Measurements from ENCODE around the gene TFAP2E. TPM values are rescaled to one million over a fixed set of nuclear protein-coding genes. Genes with fewer than 3 reads are reported as not detected.
"Not testable (repeated sequence)": the region's sequence is repeated elsewhere in the genome, so short reads cannot be mapped to it uniquely, and the experiment has no call there.

The TFAP2E gene
- polyA plus RNA-seq, 4 donors = 0.64 to 1.4 TPM; not detected in 2

DNA sequence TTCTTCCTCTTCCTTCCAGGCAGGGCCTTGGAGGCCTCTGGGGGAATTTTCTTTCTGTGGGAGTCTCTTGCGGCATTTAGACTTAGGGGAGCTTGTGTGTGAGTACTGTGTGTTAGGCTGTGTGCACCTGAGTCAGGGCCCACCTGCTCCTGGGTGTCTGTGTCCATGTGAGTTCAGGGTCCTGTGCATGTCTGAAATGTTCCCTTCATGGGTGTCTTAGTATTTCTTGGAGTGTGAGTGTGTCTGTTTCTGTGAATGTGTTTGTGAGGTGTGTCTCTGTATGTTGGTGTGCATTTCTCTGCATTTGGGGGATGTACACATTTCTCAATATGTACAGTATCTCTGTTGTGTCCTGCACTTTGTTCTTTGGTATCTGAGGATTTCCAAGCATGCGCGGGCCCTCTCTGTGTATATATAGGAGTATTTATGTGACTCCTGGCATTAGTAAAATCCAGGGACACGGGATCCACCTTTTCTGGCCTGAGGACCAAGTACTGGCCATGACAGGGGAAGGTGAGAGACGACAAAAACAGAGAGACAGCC lies 2.4 kb downstream of the TFAP2E start:
- no peak for FAIRE-seq
- Histone ChIP-seq H3K9me3 (ENCODE audit: control insufficient read depth in 2 of 2, insufficient read depth in 1 of 2, low read depth in 1 of 2, low read length in 1 of 2) (no peaks in the 10 kb centered on the region), H3K4me1 (ENCODE audit: control insufficient read depth in 3 of 3, insufficient read depth in 2 of 3, low read depth in 1 of 3, low read length in 2 of 3) (peaks cover 0 to 32% (median 2%) of the 10 kb centered on the region in 3 donors), H3K4me3 (ENCODE audit: low read depth in 1 of 3, low read length in 3 of 3) (no peak overlapping the region), H3K36me3 (ENCODE audit: control insufficient read depth in 3 of 3, insufficient read depth in 2 of 3, low read depth in 1 of 3, low read length in 3 of 3) (no peaks in the 10 kb centered on the region), H3K27me3 (ENCODE audit: control insufficient read depth in 3 of 3, insufficient read depth in 3 of 3, low read length in 3 of 3) (peaks cover 0 to 75% (median 15%) of the 10 kb centered on the region in 3 donors), H3K27ac (ENCODE audit: low read depth in 1 of 3, low read length in 2 of 3) (no peak overlapping the region)
- WGBS, 3 donors = 78 to 90% (median 83%) methylated on average over 5 of the region's 5 CpGs
- DNase-seq = peak in 1 of 2 donors; percentile 40

DNA sequence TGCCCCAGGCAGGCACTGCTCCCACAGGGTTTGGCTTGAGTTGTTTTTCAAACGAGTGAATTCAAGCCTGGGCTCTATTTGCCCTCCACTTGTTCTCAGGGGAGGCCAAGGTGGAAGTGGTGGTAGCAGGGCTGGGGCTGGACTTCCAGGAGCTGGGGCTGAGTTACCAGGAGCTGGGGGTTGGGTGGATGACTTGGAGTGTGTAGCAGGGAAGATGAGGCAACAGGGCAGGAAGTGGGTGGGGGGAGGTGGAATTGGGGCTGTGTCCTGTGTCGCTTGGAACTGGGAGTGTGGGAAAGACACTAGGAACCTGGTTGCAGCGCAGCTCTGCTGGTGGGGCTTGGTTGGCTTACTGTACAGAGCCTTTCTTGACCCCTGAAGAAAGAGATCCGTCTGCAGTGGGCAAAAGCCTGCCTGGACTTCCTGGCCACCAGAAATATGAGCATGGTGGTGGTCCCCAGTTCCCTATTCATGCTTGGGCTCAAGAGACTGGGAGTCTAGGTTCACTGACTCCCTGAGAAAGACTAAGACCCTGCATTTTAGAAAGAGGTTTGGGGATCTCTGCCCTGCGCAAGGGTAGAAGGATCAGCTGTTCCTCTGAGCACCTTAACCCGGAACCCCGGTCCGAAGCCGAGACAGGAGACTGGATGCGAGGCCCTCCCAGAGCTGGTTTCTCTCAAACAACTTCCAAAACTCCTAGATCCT lies 3.1 kb downstream of the TFAP2E start:
- DNase-seq = peak in 1 of 2 donors; percentile 19
- peaks cover 0 to 32% (median 2%) of the 10 kb centered on the region in 3 donors for H3K4me1 ChIP-seq (ENCODE audit: control insufficient read depth in 3 of 3, insufficient read depth in 2 of 3, low read depth in 1 of 3, low read length in 2 of 3)
- H3K27me3 ChIP-seq (ENCODE audit: control insufficient read depth in 3 of 3, insufficient read depth in 3 of 3, low read length in 3 of 3) = peaks cover 0 to 67% (median 14%) of the 10 kb centered on the region in 3 donors
- FAIRE-seq = no peak
- H3K27ac ChIP-seq (ENCODE audit: low read depth in 1 of 3, low read length in 2 of 3) = no peak overlapping the region
- H3K9me3 ChIP-seq (ENCODE audit: control insufficient read depth in 2 of 2, insufficient read depth in 1 of 2, low read depth in 1 of 2, low read length in 1 of 2) = no peaks in the 10 kb centered on the region
- H3K36me3 ChIP-seq (ENCODE audit: control insufficient read depth in 3 of 3, insufficient read depth in 2 of 3, low read depth in 1 of 3, low read length in 3 of 3) = no peaks in the 10 kb centered on the region
- 69 to 86% (median 84%) methylated on average over 10 of the region's 10 CpGs for WGBS, 3 donors
- H3K4me3 ChIP-seq (ENCODE audit: low read depth in 1 of 3, low read length in 3 of 3) = no peak overlapping the region

DNA sequence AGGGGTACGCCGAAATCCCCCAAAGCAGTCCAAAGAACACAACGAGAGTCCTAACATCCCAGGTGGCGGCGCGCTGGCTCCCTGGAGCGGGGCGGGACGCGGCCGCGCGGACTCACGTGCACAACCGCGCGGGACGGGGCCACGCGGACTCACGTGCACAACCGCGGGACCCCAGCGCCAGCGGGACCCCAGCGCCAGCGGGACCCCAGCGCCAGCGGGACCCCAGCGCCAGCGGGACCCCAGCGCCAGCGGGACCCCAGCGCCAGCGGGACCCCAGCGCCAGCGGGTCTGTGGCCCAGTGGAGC lies 3.6 kb downstream of the TFAP2E start:
- 27 to 56% (median 46%) methylated on average over 32 to 37 of the region's 37 CpGs for WGBS, 3 donors
- H3K27ac ChIP-seq (ENCODE audit: low read depth in 1 of 3, low read length in 2 of 3); FAIRE-seq: not testable (repeated sequence)

DNA sequence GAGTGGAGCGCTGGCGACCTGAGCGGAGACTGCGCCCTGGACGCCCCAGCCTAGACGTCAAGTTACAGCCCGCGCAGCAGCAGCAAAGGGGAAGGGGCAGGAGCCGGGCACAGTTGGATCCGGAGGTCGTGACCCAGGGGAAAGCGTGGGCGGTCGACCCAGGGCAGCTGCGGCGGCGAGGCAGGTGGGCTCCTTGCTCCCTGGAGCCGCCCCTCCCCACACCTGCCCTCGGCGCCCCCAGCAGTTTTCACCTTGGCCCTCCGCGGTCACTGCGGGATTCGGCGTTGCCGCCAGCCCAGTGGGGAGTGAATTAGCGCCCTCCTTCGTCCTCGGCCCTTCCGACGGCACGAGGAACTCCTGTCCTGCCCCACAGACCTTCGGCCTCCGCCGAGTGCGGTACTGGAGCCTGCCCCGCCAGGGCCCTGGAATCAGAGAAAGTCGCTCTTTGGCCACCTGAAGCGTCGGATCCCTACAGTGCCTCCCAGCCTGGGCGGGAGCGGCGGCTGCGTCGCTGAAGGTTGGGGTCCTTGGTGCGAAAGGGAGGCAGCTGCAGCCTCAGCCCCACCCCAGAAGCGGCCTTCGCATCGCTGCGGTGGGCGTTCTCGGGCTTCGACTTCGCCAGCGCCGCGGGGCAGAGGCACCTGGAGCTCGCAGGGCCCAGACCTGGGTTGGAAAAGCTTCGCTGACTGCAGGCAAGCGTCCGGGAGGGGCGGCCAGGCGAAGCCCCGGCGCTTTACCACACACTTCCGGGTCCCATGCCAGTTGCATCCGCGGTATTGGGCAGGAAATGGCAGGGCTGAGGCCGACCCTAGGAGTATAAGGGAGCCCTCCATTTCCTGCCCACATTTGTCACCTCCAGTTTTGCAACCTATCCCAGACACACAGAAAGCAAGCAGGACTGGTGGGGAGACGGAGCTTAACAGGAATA lies 4.2 kb downstream of the TFAP2E start:
- Histone ChIP-seq H3K27ac (ENCODE audit: low read depth in 1 of 3, low read length in 2 of 3) (no peak overlapping the region), H3K36me3 (ENCODE audit: control insufficient read depth in 3 of 3, insufficient read depth in 2 of 3, low read depth in 1 of 3, low read length in 3 of 3) (no peaks in the 10 kb centered on the region), H3K9me3 (ENCODE audit: control insufficient read depth in 2 of 2, insufficient read depth in 1 of 2, low read depth in 1 of 2, low read length in 1 of 2) (no peaks in the 10 kb centered on the region), H3K27me3 (ENCODE audit: control insufficient read depth in 3 of 3, insufficient read depth in 3 of 3, low read length in 3 of 3) (peaks cover 0 to 56% (median 9%) of the 10 kb centered on the region in 3 donors), H3K4me1 (ENCODE audit: control insufficient read depth in 3 of 3, insufficient read depth in 2 of 3, low read depth in 1 of 3, low read length in 2 of 3) (peaks cover 0 to 32% (median 2%) of the 10 kb centered on the region in 3 donors), H3K4me3 (ENCODE audit: low read depth in 1 of 3, low read length in 3 of 3) (peak overlapping the region; percentile 25 to 43 (median 30))
- WGBS, 3 donors = 9 to 18% (median 13%) methylated on average over 54 to 70 of the region's 70 CpGs
- no peak for FAIRE-seq
- peak; percentile 58 to 78 for DNase-seq

More for the DNA sequence above, 3.6 kb downstream of the TFAP2E start:
- H3K27me3 ChIP-seq (ENCODE audit: control insufficient read depth in 3 of 3, insufficient read depth in 3 of 3, low read length in 3 of 3) = peaks cover 0 to 62% (median 10%) of the 10 kb centered on the region in 3 donors
- H3K9me3 ChIP-seq (ENCODE audit: control insufficient read depth in 2 of 2, insufficient read depth in 1 of 2, low read depth in 1 of 2, low read length in 1 of 2); H3K36me3 ChIP-seq (ENCODE audit: control insufficient read depth in 3 of 3, insufficient read depth in 2 of 3, low read depth in 1 of 3, low read length in 3 of 3); H3K4me3 ChIP-seq (ENCODE audit: low read depth in 1 of 3, low read length in 3 of 3): not testable (repeated sequence)
- peak in 1 of 2 donors; percentile 37 for DNase-seq
- H3K4me1 ChIP-seq (ENCODE audit: control insufficient read depth in 3 of 3, insufficient read depth in 2 of 3, low read depth in 1 of 3, low read length in 2 of 3) = peaks cover 0 to 32% (median 2%) of the 10 kb centered on the region in 3 donors

DNA sequence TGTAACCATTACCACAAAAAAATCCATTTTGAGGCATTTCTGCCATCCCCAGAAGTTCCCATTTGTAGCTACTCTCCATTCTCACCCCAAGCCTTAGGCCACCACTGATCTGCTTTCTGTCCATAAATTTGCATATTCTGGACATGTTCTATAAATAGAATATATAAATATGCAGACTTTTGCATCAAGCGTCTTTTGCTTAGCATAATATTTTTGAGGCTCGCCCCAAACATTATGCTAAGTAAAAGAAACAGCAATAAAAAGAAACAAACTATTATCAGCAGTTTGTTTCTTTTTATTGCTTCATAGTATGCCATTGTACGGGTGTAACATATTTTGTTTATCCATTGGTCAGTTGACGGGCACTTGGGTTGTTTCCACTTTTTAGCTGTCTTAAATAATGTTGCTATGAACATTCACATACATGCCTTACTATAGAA lies 7.9 kb downstream of the TFAP2E start:
- DNase-seq = no peak
- Histone ChIP-seq H3K27me3 (ENCODE audit: control insufficient read depth in 3 of 3, insufficient read depth in 3 of 3, low read length in 3 of 3) (peaks cover 0 to 27% (median 0%) of the 10 kb centered on the region in 3 donors), H3K9me3 (ENCODE audit: control insufficient read depth in 2 of 2, insufficient read depth in 1 of 2, low read depth in 1 of 2, low read length in 1 of 2) (no peaks in the 10 kb centered on the region), H3K4me3 (ENCODE audit: low read depth in 1 of 3, low read length in 3 of 3) (no peak overlapping the region), H3K36me3 (ENCODE audit: control insufficient read depth in 3 of 3, insufficient read depth in 2 of 3, low read depth in 1 of 3, low read length in 3 of 3) (no peaks in the 10 kb centered on the region), H3K27ac (ENCODE audit: low read depth in 1 of 3, low read length in 2 of 3) (no peak overlapping the region), H3K4me1 (ENCODE audit: control insufficient read depth in 3 of 3, insufficient read depth in 2 of 3, low read depth in 1 of 3, low read length in 2 of 3) (peaks cover 0 to 15% (median 2%) of the 10 kb centered on the region in 3 donors)
- no peak for FAIRE-seq
- 59 to 64% (median 61%) methylated on average over 4 of the region's 4 CpGs for WGBS, 3 donors

DNA sequence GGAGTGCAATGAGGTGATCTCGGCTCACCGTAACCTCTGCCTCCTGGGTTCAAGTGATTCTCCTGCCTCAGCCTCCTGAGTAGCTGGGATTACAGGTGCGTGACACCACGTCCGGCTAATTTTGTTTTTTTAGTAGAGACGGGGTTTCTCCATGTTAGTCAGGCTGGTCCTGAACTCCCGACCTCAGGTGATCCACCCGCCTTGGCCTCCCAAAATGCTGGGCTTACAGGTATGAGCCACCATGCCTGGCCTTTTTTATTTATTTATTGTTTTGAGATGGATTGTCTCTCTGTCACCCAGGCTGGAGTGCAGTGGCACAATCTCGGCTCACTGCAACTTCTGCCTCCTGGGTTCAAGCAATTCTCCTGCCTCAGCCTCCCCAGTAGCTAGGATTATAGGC lies 8.5 kb downstream of the TFAP2E start:
- not testable (repeated sequence) for H3K9me3 ChIP-seq (ENCODE audit: control insufficient read depth in 2 of 2, insufficient read depth in 1 of 2, low read depth in 1 of 2, low read length in 1 of 2); H3K27ac ChIP-seq (ENCODE audit: low read depth in 1 of 3, low read length in 2 of 3); H3K36me3 ChIP-seq (ENCODE audit: control insufficient read depth in 3 of 3, insufficient read depth in 2 of 3, low read depth in 1 of 3, low read length in 3 of 3); DNase-seq; H3K4me3 ChIP-seq (ENCODE audit: low read depth in 1 of 3, low read length in 3 of 3); FAIRE-seq; H3K4me1 ChIP-seq (ENCODE audit: control insufficient read depth in 3 of 3, insufficient read depth in 2 of 3, low read depth in 1 of 3, low read length in 2 of 3)
- H3K27me3 ChIP-seq (ENCODE audit: control insufficient read depth in 3 of 3, insufficient read depth in 3 of 3, low read length in 3 of 3) = peaks cover 0 to 20% (median 0%) of the 10 kb centered on the region in 3 donors
- WGBS, 3 donors = 88 to 91% (median 89%) methylated on average over 9 of the region's 9 CpGs

DNA sequence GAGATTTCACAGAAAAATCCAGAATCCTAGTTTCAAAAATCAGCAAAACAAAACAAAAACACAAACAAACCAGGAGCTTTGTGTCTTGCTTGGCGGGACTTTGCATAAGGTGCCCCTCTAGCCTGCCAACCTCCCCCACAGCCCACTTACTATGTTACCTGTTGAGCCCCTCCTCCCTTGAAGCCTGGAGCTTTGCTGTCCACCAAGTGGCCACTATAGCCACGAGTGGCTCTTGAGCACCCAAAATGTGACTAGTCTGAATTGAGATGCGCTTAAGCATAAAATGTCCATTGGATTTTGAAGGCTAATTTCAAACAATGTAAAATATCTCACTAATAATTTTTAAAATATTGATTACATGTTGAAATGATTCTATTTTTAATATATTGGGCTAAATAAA lies 12.2 kb downstream of the TFAP2E start:
- no peak overlapping the region for H3K27ac ChIP-seq (ENCODE audit: low read depth in 1 of 3, low read length in 2 of 3)
- H3K4me1 ChIP-seq (ENCODE audit: control insufficient read depth in 3 of 3, insufficient read depth in 2 of 3, low read depth in 1 of 3, low read length in 2 of 3) = no peaks in the 10 kb centered on the region
- 88 to 91% (median 91%) methylated on average over 3 of the region's 3 CpGs for WGBS, 3 donors
- DNase-seq = no peak
- no peak for FAIRE-seq
- H3K27me3 ChIP-seq (ENCODE audit: control insufficient read depth in 3 of 3, insufficient read depth in 3 of 3, low read length in 3 of 3) = no peaks in the 10 kb centered on the region
- peaks cover 0 to 3% (median 0%) of the 10 kb centered on the region in 3 donors for H3K36me3 ChIP-seq (ENCODE audit: control insufficient read depth in 3 of 3, insufficient read depth in 2 of 3, low read depth in 1 of 3, low read length in 3 of 3)
- H3K9me3 ChIP-seq (ENCODE audit: control insufficient read depth in 2 of 2, insufficient read depth in 1 of 2, low read depth in 1 of 2, low read length in 1 of 2) = no peaks in the 10 kb centered on the region
- H3K4me3 ChIP-seq (ENCODE audit: low read depth in 1 of 3, low read length in 3 of 3) = no peak overlapping the region

DNA sequence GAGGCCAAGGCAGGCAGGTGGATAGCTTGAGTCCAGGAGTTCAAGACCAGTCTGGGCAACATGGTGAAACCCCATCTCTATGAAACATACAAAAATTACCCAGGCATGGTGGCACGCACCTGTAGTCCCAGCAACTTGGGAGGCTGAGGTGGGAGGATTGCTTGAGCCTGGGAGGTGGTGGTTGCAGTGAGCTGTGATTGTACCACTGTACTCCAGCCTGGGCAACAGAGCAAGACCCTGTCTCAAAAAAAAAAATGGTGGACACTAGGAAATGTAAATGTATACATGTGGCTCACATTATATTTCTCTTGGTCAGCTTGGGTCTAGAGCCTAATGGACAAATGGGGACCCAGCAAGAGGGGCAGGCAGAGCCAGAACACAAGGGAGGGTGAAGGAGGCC lies 12.7 kb downstream of the TFAP2E start:
- H3K27ac ChIP-seq (ENCODE audit: low read depth in 1 of 3, low read length in 2 of 3); FAIRE-seq; H3K4me1 ChIP-seq (ENCODE audit: control insufficient read depth in 3 of 3, insufficient read depth in 2 of 3, low read depth in 1 of 3, low read length in 2 of 3); H3K27me3 ChIP-seq (ENCODE audit: control insufficient read depth in 3 of 3, insufficient read depth in 3 of 3, low read length in 3 of 3); H3K36me3 ChIP-seq (ENCODE audit: control insufficient read depth in 3 of 3, insufficient read depth in 2 of 3, low read depth in 1 of 3, low read length in 3 of 3); H3K9me3 ChIP-seq (ENCODE audit: control insufficient read depth in 2 of 2, insufficient read depth in 1 of 2, low read depth in 1 of 2, low read length in 1 of 2); DNase-seq; H3K4me3 ChIP-seq (ENCODE audit: low read depth in 1 of 3, low read length in 3 of 3): not testable (repeated sequence)
- 91 to 98% (median 95%) methylated on average over 1 of the region's 1 CpG for WGBS, 3 donors
